Measurements from ENCODE around the gene KIF23. TPM values are rescaled to one million over a fixed set of nuclear protein-coding genes. Genes with fewer than 3 reads are reported as not detected.

Gene KIF23
- total and polyA plus RNA-seq, 4 experiments from 2014 or later: 0.20 TPM; not detected in 3

GRCh38 chr15:69394556-69395282, 19.4 kb upstream of the KIF23 start:
- ChIA-PET POLR2A (ENCODE audit: partially characterized antibody) (no interaction called here), CTCF (ENCODE audit: partially characterized antibody) (interaction anchor here (0.6 to 6.4 kb wide), 22 partner anchors 9 to 363 kb away, joined by 3 to 100 read pairs (median 4); partner anchors contain the start of gene KIF23)
- DNase-seq: peak; percentile 61 to 75 (median 68)
- peak overlapping the region in 1 of 7 donors; percentile 11 for H3K27ac Mint-ChIP-seq
- peaks cover 5 to 16% (median 7%) of the 10 kb centered on the region in 4 donors for H3K4me1 Mint-ChIP-seq
- Histone ChIP-seq H3K27ac (ENCODE audit: low read depth, low read length) (no peak overlapping the region), H3K27me3 (ENCODE audit: insufficient read depth, low read length) (no peaks in the 10 kb centered on the region), H3K9me3 (ENCODE audit: control insufficient read depth in 1 of 2, low read length in 2 of 2) (no peaks in the 10 kb centered on the region), H3K36me3 (ENCODE audit: insufficient read depth, low read length) (no peaks in the 10 kb centered on the region), H3K4me1 (ENCODE audit: insufficient read depth, low read length) (peaks cover 6% of the 10 kb centered on the region), H3K4me3 (ENCODE audit: low read length in 2 of 2) (no peak overlapping the region)
- H3K9me3 Mint-ChIP-seq: no peaks in the 10 kb centered on the region
- H3K27me3 Mint-ChIP-seq: peaks cover 6 to 10% of the 10 kb centered on the region in 2 donors
- H3K4me3 Mint-ChIP-seq: peak overlapping the region in 2 of 8 donors; percentile 26 to 29
- no peaks in the 10 kb centered on the region for H3K36me3 Mint-ChIP-seq
- intact Hi-C loops (cut with micrococcal nuclease): no loop called here

DNA sequence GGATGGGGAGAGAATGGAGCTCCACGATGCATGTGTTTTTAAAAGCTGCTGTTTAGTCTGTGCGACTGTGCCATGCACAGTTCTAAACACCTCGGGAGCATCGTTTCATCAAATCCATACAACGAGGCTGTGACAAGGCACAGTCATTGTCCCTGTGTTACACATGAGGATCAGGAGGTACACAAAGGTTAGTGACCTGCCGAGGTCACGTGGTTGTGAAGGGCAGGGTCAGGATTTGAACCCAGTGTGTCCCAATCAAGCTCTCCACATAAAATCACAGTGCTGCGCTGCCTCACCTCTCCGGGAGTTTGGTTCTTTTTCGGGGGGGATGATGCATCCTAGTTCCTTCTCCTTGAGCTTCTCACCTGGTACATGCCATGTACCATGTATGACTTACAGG, 18.7 kb upstream of the KIF23 start:
- H3K9me3 ChIP-seq (ENCODE audit: control insufficient read depth in 1 of 2, low read length in 2 of 2): no peaks in the 10 kb centered on the region
- Mint-ChIP-seq H3K4me1 (peaks cover 5 to 16% (median 7%) of the 10 kb centered on the region in 4 donors), H3K27ac (no peak overlapping the region), H3K27me3 (peaks cover 6 to 10% of the 10 kb centered on the region in 2 donors), H3K4me3 (no peak overlapping the region), H3K36me3 (no peaks in the 10 kb centered on the region), H3K9me3 (no peaks in the 10 kb centered on the region)
- H3K4me3 ChIP-seq (ENCODE audit: low read length in 2 of 2): no peak overlapping the region
- H3K36me3 ChIP-seq (ENCODE audit: insufficient read depth, low read length): no peaks in the 10 kb centered on the region
- no peak for DNase-seq
- intact Hi-C loops (cut with micrococcal nuclease): no loop called here
- H3K4me1 ChIP-seq (ENCODE audit: insufficient read depth, low read length): peaks cover 6% of the 10 kb centered on the region
- POLR2A ChIA-PET (ENCODE audit: partially characterized antibody): no interaction called here
- no peaks in the 10 kb centered on the region for H3K27me3 ChIP-seq (ENCODE audit: insufficient read depth, low read length)
- CTCF ChIA-PET (ENCODE audit: partially characterized antibody): interaction anchor here (0.6 to 6.4 kb wide), 10 partner anchors 13 to 358 kb away, joined by 3 to 100 read pairs (median 4); no protein-coding TSS in a partner anchor
- no peak overlapping the region for H3K27ac ChIP-seq (ENCODE audit: low read depth, low read length)

- ChIA-PET POLR2A (ENCODE audit: partially characterized antibody) (no interaction called here), CTCF (ENCODE audit: partially characterized antibody) (interaction anchor here (1.4 to 6.4 kb wide), 4 partner anchors 14 to 338 kb away, joined by 4 to 100 read pairs (median 6); no protein-coding TSS in a partner anchor)
- Histone ChIP-seq H3K4me1 (ENCODE audit: insufficient read depth, low read length) (peaks cover 6% of the 10 kb centered on the region), H3K27me3 (ENCODE audit: insufficient read depth, low read length) (no peaks in the 10 kb centered on the region), H3K4me3 (ENCODE audit: low read length in 2 of 2) (no peak overlapping the region), H3K9me3 (ENCODE audit: control insufficient read depth in 1 of 2, low read length in 2 of 2) (no peaks in the 10 kb centered on the region), H3K27ac (ENCODE audit: low read depth, low read length) (no peak overlapping the region), H3K36me3 (ENCODE audit: insufficient read depth, low read length) (no peaks in the 10 kb centered on the region)
- Mint-ChIP-seq H3K9me3 (no peaks in the 10 kb centered on the region), H3K27ac (peak overlapping the region in 1 of 7 donors; percentile 13), H3K4me3 (no peak overlapping the region), H3K4me1 (peaks cover 5 to 16% (median 7%) of the 10 kb centered on the region in 4 donors), H3K36me3 (no peaks in the 10 kb centered on the region), H3K27me3 (peaks cover 6 to 10% of the 10 kb centered on the region in 2 donors)
- intact Hi-C loops (cut with micrococcal nuclease): no loop called here
- no peak for DNase-seq
Observed at GRCh38 chr15:69395991-69396390, 18.2 kb upstream of the KIF23 start.

- Mint-ChIP-seq H3K4me1 (peaks cover 5 to 16% (median 7%) of the 10 kb centered on the region in 4 donors), H3K36me3 (no peaks in the 10 kb centered on the region), H3K4me3 (no peak overlapping the region), H3K9me3 (no peaks in the 10 kb centered on the region), H3K27ac (peak overlapping the region in 2 of 7 donors; percentile 7 to 56), H3K27me3 (peaks cover 3 to 4% of the 10 kb centered on the region in 2 donors)
- Histone ChIP-seq H3K4me3 (ENCODE audit: low read length in 2 of 2) (no peak overlapping the region), H3K4me1 (ENCODE audit: insufficient read depth, low read length) (peaks cover 6% of the 10 kb centered on the region), H3K9me3 (ENCODE audit: control insufficient read depth in 1 of 2, low read length in 2 of 2) (no peaks in the 10 kb centered on the region), H3K27me3 (ENCODE audit: insufficient read depth, low read length) (no peaks in the 10 kb centered on the region), H3K27ac (ENCODE audit: low read depth, low read length) (no peak overlapping the region), H3K36me3 (ENCODE audit: insufficient read depth, low read length) (no peaks in the 10 kb centered on the region)
- ChIA-PET POLR2A (ENCODE audit: partially characterized antibody) (interaction anchor here (0.6 kb wide), 1 partner anchor 54 kb away, joined by 3 read pairs; the partner anchor contains the start of gene RPLP1), CTCF (ENCODE audit: partially characterized antibody) (no interaction called here)
- DNase-seq: no peak
- intact Hi-C loops (cut with micrococcal nuclease): loop anchor here (1.0 kb wide), 1 partner anchor 339 kb away; no protein-coding TSS in a partner anchor
Observed at GRCh38 chr15:69398491-69398891, 15.7 kb upstream of the KIF23 start.

- POLR2A ChIA-PET (ENCODE audit: partially characterized antibody): no interaction called here
Observed at GRCh38 chr15:69400850-69401249, 13.3 kb upstream of the KIF23 start.

GRCh38 chr15:69402816-69403215, 11.3 kb upstream of the KIF23 start:
- no peak overlapping the region for H3K27ac Mint-ChIP-seq
- CTCF ChIA-PET (ENCODE audit: partially characterized antibody): no interaction called here
- no peak for DNase-seq
- Histone ChIP-seq H3K4me1 (ENCODE audit: insufficient read depth, low read length) (no peaks in the 10 kb centered on the region), H3K36me3 (ENCODE audit: insufficient read depth, low read length) (no peaks in the 10 kb centered on the region), H3K27me3 (ENCODE audit: insufficient read depth, low read length) (no peaks in the 10 kb centered on the region), H3K4me3 (ENCODE audit: low read length in 2 of 2) (no peak overlapping the region), H3K27ac (ENCODE audit: low read depth, low read length) (no peak overlapping the region), H3K9me3 (ENCODE audit: control insufficient read depth in 1 of 2, low read length in 2 of 2) (no peaks in the 10 kb centered on the region)
- POLR2A ChIA-PET (ENCODE audit: partially characterized antibody): no interaction called here
- intact Hi-C loops (cut with micrococcal nuclease): no loop called here
- H3K27me3 Mint-ChIP-seq: peaks cover 1 to 13% of the 10 kb centered on the region in 2 donors
- no peaks in the 10 kb centered on the region for H3K9me3 Mint-ChIP-seq
- H3K4me1 Mint-ChIP-seq: peaks cover 0 to 8% (median 2%) of the 10 kb centered on the region in 4 donors
- H3K36me3 Mint-ChIP-seq: no peaks in the 10 kb centered on the region
- H3K4me3 Mint-ChIP-seq: no peak overlapping the region

More at GRCh38 chr15:69400850-69401249, 13.3 kb upstream of the KIF23 start:
- no peak overlapping the region for H3K4me3 ChIP-seq (ENCODE audit: low read length in 2 of 2)
- Mint-ChIP-seq H3K27me3 (peaks cover 0 to 10% of the 10 kb centered on the region in 2 donors), H3K4me3 (no peak overlapping the region), H3K36me3 (no peaks in the 10 kb centered on the region), H3K27ac (no peak overlapping the region), H3K4me1 (peaks cover 0 to 9% (median 2%) of the 10 kb centered on the region in 4 donors), H3K9me3 (no peaks in the 10 kb centered on the region)
- H3K9me3 ChIP-seq (ENCODE audit: control insufficient read depth in 1 of 2, low read length in 2 of 2): no peaks in the 10 kb centered on the region
- H3K27ac ChIP-seq (ENCODE audit: low read depth, low read length): no peak overlapping the region
- H3K4me1 ChIP-seq (ENCODE audit: insufficient read depth, low read length): no peaks in the 10 kb centered on the region
- H3K36me3 ChIP-seq (ENCODE audit: insufficient read depth, low read length): no peaks in the 10 kb centered on the region
- intact Hi-C loops (cut with micrococcal nuclease): no loop called here
- CTCF ChIA-PET (ENCODE audit: partially characterized antibody): no interaction called here
- H3K27me3 ChIP-seq (ENCODE audit: insufficient read depth, low read length): no peaks in the 10 kb centered on the region
- no peak for DNase-seq

DNA sequence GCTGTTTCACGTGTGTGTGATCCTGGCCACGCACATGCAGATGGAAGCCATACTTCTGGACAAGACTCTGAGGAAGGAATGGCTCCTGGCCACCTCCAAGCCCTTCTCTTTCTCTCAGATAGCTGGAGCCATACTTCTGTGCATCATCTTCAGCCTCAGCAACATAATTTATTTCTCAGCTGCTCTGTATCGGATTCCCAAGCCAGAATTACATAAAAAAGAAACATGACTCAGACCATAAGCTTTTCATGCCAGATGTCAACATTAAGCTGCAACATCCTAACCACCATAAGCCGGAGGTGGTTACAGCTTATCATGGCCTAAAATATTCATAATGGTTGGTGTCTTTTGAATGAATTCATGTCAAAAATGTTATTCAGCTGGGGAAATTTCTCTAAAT, 10.6 kb upstream of the KIF23 start:
- ChIA-PET CTCF (ENCODE audit: partially characterized antibody) (interaction anchor here (1.4 kb wide), 1 partner anchor 9 kb away, joined by 6 read pairs; no protein-coding TSS in a partner anchor), POLR2A (ENCODE audit: partially characterized antibody) (no interaction called here)
- no peak for DNase-seq
- no peak overlapping the region for H3K27ac ChIP-seq (ENCODE audit: low read depth, low read length)
- intact Hi-C loops (cut with micrococcal nuclease): no loop called here
- H3K4me1 ChIP-seq (ENCODE audit: insufficient read depth, low read length): no peaks in the 10 kb centered on the region
- no peak overlapping the region for H3K4me3 ChIP-seq (ENCODE audit: low read length in 2 of 2)
- peaks cover 1 to 13% of the 10 kb centered on the region in 2 donors for H3K27me3 Mint-ChIP-seq
- no peak overlapping the region for H3K27ac Mint-ChIP-seq
- no peaks in the 10 kb centered on the region for H3K36me3 ChIP-seq (ENCODE audit: insufficient read depth, low read length)
- no peak overlapping the region for H3K4me3 Mint-ChIP-seq
- H3K36me3 Mint-ChIP-seq: no peaks in the 10 kb centered on the region
- H3K9me3 Mint-ChIP-seq: no peaks in the 10 kb centered on the region
- no peaks in the 10 kb centered on the region for H3K27me3 ChIP-seq (ENCODE audit: insufficient read depth, low read length)
- no peaks in the 10 kb centered on the region for H3K9me3 ChIP-seq (ENCODE audit: control insufficient read depth in 1 of 2, low read length in 2 of 2)
- H3K4me1 Mint-ChIP-seq: peaks cover 0 to 5% (median under 1%) of the 10 kb centered on the region in 4 donors

All from CD4-positive, alpha-beta memory T cell (primary cell).